Left forelimb (tissue), 1 donor: ENCODE measurements around the gene WDR90.

Source experiments
- DNase-seq: peaks from one replicate; pipeline ENCODE4 v3.0.0-alpha.2; 2018; ENCODE audit warnings: low spot score

WDR90 gene

DNA sequence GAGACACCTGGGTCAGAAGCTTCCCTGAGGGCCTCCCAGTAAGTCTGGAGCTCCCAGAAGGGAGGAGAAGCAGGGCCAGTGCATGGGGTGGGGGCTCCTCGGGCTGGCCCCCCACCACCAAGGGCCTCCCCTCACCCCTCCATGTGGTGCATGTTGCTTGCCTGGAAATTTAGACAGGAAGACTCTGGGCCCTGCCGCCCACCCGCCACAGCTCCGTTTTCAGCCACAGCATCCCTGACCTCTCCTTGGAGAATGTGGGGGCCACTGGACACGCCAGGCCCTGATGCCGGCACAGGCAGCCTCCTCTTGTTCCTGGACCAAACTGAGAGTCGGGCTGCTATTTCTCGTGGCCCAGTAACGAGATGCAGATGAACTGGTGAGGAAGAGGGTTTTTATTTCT, 10.3 kb upstream of the WDR90 start:
- no peak for DNase-seq

DNA sequence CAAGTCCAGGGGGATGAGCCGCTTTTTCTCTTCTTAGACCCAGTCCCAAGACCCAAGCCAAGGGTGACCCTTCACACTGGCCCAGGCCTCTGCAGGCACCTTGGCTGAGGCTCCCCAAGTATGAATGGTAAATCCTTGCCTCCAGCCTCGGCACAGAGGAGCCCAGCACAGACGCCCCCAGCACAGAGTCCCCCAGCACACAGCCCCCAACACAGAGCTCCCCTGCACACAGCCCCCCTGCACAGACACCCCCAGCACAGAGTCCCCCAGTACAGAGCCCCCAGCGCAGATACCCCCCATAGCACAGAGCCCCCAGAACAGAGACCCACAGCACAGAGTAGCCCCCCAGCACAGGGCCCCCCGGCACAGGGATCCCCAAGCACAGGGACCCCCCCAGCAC, 8.6 kb upstream of the WDR90 start:
- no peak for DNase-seq

DNA sequence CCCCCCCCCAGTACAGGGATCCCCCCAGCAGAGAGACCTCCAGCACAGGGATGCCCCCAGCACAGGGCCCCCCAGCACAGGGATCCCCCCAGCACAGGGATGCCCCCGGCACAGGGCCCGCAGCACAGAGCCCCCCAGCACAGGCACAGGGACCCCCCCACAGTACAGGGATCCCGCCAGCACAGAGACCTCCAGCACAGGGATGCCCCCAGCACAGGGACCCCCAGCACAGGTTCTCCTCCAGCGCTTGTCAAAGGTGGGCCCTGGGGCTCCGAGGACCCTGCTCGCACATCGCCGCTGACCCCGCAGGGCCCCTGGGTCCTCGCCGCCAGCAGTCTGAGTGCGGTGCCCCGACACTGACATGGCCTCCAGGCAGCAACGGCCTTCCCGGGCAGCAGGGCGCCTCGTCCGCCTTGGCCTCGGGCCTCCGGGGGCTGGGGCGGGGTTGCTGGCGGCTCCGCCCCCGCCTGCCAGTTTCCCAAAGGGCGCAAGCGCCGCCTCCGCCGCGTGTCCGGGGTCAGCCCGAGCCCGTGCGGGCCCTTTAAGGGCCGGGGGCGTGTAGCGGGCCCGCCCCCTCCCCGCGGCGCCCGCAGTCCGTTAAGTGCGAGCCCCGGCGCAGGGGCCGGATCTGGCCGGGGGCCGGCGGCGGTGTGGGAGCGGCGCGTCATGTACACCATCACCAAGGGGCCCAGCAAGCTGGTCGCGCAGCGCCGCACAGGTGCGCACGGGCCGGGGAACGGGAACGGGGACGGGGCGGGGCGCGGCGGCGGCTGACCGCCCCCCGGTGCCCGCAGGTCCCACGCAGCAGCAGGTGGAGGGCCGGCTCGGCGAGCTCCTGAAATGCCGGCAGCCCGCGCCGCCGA, 7.6 kb upstream of the WDR90 start, which contains the start of gene MCRIP2:
Gene MCRIP2 (plus strand): TSS at position 503 of the 863 bp plus-strand sequence. CDS start 164 bp downstream, at position 667.
- DNase-seq = peak; percentile 86

- DNase-seq = no peak
These were observed 6.7 kb upstream of the WDR90 start for GRCh38 chr16:642189-643049.

GRCh38 chr16:643050-643368, 6.2 kb upstream of the WDR90 start:
- DNase-seq = no peak

GRCh38 chr16:644556-644955, 4.6 kb upstream of the WDR90 start:
- no peak for DNase-seq

GRCh38 chr16:645852-646678, 3.1 kb upstream of the WDR90 start:
- DNase-seq = no peak

DNA sequence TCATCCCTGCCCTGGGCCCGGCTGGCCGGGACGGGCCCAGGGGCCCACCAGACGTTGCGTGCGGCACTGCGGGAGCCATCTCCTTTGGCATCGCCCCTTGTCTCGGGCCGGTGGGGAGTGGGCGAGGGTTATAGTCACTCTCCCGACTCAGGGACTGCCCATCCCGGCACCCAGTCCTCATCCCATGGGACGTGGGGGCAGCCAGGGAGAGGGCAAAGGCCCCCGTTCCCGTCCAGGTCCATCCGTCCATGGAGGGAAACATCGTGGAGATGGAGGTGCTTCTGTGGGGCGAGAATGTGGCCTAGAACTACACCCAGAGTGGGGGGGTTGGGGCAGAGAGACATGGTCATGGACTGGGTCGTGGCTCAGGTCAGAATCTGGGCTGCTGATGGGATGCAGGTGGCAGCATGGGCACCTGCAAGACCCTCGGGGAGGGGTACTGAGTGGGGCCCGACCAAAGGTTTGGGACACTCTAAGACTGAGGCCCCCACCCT, 2.4 kb upstream of the WDR90 start:
- no peak for DNase-seq

GRCh38 chr16:647173-647902, 1.8 kb upstream of the WDR90 start:
- no peak for DNase-seq

DNA sequence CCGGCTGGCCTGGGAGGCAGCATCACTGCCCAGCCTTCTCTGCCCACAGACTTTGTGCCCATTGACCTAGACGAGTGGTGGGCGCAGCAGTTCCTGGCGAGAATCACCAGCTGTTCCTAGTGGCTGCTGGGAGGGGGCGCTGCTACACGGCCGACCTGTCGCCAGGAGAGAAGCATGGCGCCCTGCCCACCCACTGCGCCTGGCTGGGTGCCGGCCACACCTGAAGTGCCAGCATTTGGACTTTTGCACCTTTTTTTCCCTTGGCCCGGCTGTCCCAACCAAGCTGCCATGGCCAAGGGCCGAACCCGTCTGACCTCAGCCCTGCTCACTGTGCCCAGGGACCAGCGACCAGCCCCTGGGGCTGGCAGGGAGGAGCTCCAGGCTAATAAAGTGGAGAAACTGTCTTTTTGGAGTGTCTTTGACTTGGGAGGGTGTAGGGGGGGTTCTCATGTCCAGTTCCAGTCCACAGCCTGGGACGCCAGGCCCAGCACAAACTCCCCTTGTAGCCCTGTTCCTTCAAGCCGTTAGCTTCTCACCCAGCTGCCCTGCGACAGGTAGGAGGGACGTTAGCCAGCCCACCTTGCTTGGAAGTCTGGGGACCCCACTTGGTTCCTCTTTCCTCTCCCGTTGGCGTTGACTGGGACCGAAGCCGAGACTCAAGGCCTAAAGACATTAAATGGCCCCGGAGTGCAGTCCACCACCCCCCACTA, 939 bp upstream of the WDR90 start:
- DNase-seq = no peak

- no peak for DNase-seq
These were observed 466 bp downstream of the WDR90 start for GRCh38 chr16:649631-650030.

GRCh38 chr16:651844-652243, 2.7 kb downstream of the WDR90 start:
- no peak for DNase-seq

GRCh38 chr16:652454-653305, 3.5 kb downstream of the WDR90 start:
- DNase-seq = no peak

- no peak for DNase-seq
These were observed 4.9 kb downstream of the WDR90 start for GRCh38 chr16:654034-654433.

GRCh38 chr16:657487-657886, 8.3 kb downstream of the WDR90 start:
- no peak for DNase-seq

DNA sequence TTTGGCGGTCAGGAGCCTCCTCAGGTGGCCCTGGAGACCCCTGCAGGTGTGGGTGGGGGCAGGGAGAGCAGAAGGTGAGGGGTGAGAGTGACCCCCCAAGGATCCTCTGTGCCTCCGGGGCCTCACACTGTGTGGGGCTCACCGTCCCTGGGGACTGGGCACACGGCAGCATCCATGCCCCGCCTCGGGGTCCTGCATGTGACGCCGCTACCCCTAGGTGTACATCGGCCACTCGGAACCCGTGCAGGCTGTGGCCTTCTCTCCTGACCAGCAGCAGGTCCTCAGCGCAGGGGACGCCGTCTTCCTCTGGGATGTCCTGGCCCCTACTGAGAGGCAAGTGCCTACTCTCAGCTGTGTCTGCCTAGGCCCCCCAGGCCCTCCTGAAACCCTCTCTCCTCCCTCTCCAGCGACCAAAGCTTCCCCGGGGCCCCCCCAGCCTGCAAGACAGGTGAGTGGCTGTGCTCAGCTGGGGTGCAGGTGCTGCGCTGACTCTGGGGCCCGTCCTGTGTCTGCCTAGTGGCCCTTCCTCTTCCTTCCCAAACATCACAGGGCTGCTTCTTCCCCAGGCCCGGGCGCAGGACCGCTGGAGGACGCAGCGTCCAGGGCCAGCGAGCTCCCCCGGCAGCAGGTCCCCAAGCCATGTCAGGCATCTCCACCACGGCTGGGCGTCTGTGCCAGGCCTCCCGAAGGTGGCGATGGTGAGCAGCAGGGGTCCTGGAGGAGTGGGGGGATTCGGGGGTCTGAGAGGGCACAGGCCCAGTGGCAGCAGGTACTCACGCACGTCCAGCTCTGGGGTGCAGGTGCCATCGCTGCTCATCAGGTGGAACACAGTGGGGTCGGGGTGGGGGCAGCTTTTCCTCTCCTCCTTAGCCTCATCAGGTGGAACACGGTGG, 9.8 kb downstream of the WDR90 start:
- no peak for DNase-seq

- no peak for DNase-seq
These were observed 10.5 kb downstream of the WDR90 start for GRCh38 chr16:659618-660017.

GRCh38 chr16:660132-660458, 10.9 kb downstream of the WDR90 start:
- no peak for DNase-seq
